Measurements from ENCODE around the gene SRPX.

DNA sequence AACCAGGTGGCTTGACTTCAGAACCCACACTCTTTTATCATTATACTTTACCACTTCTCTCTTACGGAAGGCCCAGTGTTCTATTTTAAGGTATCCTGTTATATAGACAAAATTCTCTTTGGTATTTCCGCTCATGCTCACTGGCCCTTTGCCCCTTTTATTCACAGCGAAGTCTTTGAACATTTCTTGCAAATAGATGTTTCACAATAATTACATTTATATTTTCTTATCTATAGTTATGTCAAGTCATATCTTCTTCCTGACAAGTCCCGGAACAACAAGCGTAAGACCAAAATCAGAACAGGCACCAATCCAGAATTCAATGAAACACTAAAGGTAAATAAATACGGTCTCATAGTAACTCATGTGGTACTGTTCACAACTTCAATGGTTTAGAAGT is 112.3 kb downstream of the SRPX start:
- TF ChIP-seq, protein P1, sequence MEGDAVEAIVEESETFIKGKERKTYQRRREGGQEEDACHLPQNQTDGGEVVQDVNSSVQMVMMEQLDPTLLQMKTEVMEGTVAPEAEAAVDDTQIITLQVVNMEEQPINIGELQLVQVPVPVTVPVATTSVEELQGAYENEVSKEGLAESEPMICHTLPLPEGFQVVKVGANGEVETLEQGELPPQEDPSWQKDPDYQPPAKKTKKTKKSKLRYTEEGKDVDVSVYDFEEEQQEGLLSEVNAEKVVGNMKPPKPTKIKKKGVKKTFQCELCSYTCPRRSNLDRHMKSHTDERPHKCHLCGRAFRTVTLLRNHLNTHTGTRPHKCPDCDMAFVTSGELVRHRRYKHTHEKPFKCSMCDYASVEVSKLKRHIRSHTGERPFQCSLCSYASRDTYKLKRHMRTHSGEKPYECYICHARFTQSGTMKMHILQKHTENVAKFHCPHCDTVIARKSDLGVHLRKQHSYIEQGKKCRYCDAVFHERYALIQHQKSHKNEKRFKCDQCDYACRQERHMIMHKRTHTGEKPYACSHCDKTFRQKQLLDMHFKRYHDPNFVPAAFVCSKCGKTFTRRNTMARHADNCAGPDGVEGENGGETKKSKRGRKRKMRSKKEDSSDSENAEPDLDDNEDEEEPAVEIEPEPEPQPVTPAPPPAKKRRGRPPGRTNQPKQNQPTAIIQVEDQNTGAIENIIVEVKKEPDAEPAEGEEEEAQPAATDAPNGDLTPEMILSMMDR (IDR thresholded peaks at IDR 0.05) = no peak
- no peak for TF ChIP-seq EZH2 (IDR thresholded peaks at IDR 0.05; ENCODE audit: borderline replicate concordance, insufficient read depth, low read depth, low read length, poor library complexity, severe bottlenecking)

Measured in B cell (primary cell).